GM12872 (cell line): ENCODE results near the gene MAPK11.

ENCODE experiments used
- TF ChIP-seq, protein P1 (sequence below): IDR thresholded peaks from 3 replicates; pipeline ENCODE4 v1.5.1; 2011; ENCODE audit warnings: low read depth, mild to moderate bottlenecking, low read length, moderate library complexity; ENCODE audit not compliant: insufficient read depth

Gene MAPK11

DNA sequence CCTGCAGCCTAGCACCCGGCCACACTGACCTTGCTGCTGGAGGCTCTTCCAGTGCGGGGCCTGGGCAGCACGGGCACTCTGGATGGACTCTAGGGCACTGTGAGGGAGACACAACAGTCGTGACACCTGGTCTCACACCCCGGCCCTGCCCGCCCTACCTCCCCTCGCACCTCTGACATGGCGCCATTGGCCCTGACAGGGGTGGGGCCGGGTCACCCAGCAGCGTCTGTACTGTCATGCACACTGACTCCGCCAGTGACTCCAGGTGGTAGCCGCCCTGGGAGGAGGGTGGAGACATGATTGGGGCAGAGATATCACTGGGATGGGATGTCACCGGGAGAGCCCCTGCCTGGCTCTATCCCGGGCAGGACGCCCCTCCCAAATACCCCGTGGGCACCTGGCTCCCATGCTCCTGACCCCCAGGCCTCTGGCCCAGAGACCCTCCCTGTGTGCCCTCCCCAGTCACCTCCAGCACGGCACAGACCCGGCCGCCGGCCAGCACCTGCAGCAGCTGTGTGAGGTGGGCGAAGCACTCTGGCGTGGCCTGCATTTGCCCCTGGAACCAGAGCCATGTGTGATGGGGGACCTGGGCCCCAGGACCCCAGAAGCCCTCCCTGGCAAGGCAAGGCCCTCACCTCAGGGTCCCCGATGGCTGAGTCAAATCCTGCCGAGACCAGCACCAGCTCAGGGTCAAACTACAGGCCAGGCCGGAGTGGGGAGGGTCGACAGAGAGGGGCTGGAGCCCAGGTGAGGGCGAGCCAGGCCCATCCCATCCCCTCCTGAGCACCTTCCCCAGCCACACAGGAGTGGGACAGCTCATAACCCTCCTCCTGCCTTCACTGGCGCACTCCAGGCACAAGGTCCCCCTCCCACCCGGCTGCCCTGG lies 21.7 kb downstream of the MAPK11 start:
- TF ChIP-seq, protein P1, sequence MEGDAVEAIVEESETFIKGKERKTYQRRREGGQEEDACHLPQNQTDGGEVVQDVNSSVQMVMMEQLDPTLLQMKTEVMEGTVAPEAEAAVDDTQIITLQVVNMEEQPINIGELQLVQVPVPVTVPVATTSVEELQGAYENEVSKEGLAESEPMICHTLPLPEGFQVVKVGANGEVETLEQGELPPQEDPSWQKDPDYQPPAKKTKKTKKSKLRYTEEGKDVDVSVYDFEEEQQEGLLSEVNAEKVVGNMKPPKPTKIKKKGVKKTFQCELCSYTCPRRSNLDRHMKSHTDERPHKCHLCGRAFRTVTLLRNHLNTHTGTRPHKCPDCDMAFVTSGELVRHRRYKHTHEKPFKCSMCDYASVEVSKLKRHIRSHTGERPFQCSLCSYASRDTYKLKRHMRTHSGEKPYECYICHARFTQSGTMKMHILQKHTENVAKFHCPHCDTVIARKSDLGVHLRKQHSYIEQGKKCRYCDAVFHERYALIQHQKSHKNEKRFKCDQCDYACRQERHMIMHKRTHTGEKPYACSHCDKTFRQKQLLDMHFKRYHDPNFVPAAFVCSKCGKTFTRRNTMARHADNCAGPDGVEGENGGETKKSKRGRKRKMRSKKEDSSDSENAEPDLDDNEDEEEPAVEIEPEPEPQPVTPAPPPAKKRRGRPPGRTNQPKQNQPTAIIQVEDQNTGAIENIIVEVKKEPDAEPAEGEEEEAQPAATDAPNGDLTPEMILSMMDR = no peak

DNA sequence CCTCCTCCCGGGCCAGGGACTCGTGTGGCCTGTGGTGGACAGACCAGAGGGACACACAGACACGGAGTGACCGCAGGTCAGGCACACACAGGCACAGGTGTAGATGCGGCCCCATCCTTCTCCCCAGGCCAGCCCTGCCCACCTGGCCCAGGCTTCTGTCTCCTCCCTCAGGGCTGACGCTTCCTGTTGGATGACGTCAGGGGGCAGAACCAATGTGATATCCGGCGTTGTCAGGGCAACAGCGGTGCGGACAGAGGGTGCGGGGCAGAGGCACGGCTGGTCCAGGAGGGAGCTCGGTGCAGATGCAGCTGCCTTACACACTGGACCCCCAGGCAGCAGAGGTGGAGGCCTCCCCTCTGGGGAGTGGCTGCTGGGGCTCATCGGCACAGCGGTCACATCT lies 22.4 kb downstream of the MAPK11 start:
- TF ChIP-seq, protein P1 = no peak

DNA sequence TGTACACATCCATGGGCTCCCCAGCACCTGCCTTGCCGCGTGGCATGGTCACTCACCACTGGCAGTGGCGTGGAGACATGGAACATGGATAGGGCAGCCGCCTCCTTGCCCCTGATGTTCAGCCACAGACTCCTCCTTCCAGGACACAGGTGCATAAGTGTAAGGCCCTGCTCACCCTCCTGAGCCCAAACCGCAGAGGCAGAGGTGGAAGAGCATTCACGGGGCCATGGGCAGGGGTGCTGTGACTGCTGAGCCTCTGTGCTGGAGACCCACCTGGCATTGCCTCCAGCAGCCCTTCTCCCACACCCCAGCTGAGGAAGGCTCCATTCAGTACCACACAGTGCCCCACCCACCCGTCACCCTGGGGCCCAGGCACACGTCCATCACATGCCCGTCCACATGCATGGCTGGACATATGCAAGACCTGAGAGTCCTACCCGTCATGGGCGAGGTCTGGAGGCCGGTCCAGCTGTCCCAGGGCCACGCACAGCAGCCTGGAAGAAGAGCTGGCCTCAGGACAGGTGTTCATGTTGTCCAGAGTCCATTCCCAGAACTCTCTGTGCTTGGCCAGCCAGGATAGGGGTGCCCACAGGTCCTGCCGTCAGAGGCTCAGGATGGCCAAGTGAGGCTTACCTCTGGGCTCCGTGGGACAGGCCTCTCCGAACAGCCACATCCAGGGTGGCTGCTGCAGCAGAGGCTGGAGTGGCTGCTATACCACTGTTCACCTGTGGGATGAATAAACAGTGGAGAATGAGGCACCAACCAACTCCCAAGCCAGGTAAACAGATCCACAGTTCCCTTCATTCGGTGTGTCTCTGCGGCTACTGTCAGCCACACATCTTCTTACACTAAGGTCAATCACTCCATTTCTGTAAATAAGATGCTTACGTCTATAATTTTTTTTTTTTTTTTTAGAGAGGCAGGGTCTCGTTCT lies 23.7 kb downstream of the MAPK11 start:
- TF ChIP-seq, protein P1 = peak; percentile 38; the same call in 2 of the 3 replicates

DNA sequence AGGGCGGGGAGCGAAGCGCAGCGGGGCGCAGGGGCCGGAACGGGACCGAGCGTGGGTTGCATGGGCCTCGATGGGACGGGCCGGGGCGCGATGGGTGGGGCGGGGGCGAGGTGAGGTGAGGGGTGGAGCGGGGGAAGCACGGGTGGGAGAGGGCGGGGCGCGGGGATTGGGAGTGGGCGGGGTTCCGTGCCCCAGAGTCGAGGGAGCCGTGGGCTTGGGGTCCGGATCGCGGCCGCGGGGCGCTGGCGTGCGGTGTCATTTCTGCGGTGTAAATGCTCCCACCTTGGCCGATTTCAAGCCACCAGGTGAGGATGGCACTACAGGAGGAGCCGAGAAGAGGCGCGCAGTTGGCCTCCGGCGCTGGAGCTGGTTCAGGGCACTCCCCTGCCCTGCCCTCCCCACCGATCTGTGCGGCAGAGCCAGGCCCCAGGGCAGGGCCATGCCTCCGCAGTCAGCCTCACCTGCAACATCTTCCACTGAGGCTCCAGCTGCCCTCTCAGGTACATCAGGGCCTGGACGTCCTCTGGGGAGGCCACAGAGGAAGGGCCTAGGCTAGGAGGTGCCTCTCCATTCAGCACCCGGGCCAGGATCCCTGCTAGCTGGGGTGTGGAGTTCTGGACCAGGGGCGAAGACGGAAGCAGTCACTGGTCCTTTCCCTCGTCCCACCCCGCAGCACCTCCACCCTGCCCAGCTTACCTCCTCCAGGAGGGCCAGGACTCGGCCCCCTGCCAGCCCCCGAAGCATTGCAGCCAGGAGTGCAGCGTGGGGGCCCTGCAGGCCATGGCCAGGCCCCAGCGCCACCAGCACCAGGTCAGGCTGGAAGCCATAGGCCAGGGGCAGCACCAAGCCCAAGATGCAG lies 24.7 kb downstream of the MAPK11 start:
- TF ChIP-seq, protein P1 = no peak

DNA sequence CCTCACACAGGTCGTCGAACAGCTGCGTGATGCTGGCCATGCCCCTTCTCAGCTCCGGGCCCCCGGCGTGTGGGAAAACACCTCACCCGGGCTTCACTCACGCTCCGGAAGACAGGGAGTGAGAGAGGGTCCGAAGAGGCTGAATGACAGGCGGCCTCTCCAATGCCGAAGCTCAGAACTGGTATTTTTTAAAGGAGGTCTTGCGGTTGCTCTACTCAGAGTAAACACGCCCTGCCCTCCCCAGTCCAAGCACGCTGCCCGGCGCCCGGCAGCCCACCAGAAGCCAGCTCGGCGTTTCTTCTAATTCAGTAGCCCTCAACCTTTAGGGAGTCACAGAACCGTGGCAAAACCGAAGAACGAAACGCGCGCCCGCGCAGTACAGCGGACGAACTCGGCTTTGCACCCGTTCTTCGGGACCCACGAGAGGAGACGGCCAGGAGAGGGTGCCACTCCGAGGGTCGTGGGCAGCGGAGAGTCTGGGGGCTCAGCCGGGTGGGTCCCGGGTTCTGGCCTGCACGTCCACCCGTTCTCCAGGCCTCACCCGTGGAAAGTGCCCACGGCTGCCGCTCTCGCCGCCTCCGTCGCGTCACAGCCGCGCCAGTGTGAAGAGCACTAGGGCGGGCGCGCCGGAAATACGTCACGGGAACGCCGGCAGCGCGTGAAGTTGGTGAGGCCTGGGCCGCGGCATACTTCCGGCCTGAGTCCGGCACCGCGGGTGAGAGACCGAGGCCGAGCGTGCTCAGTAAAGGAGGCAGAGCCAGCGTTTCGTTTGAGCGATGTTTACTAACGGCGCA lies 25.6 kb downstream of the MAPK11 start, which contains the start of gene TUBGCP6:
Gene TUBGCP6, minus strand, starts transcription at position 604 of the 794 bp plus-strand sequence. Its CDS starts 564 bp downstream, at position 40.
- TF ChIP-seq, protein P1 = peak; percentile 43; the same call in 2 of the 3 replicates

DNA sequence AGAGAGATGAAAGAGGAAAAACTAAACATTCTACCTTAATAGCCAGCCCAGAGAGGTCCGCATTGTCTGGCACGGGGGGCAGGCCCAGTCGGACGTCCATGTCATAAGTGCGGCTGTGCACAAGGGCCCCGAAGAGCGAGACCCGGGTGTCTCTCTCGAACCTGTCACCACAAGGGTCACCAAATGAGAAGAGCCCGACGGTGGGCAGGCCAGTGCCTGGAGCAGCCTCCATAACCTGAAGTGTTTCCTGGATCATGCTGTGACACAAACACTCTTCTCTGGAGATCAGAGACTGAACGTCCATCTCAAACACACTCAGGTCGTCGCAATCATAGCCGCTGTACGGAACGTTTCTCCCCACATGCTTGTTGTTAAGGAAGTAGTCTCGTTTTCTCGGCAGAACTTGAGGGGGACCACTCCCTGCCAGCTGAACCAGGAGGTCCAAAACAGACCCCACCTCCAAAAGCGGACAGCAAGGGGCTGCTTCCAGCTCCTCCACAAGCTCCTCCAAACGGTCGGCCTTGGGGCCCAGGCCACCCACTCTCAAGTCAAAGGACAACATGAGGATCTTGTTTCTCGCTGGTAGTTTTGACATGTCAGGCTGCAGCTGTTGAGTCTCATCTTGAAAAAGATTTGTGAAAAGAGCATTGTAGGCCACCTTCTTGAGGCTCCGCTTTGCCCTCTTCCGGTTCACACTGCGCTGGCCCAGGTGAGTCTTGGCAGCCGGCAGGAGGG lies 26.3 kb downstream of the MAPK11 start:
- TF ChIP-seq, protein P1 = no peak
